SK-N-MC (cell line): ENCODE results near the gene KCNMA1.

Experiments
- EZH2 ChIP-seq: fragments of 200-600 bp; sonication (generic); IDR thresholded peaks from one replicate; pipeline ENCODE4 v1.6.1; 2017; ENCODE audit warnings: antibody characterized with exemption
- FOXP2 ChIP-seq: optimal IDR thresholded peaks from 2 replicates; pipeline ENCODE3; 2011; ENCODE audit warnings: mild to moderate bottlenecking, moderate library complexity; ENCODE audit not compliant: insufficient read depth; ENCODE audit errors: extremely low read length, control extremely low read depth
- POLR2AphosphoS5 ChIP-seq: IDR thresholded peaks from 2 replicates; pipeline ENCODE4 v1.6.1; 2012; ENCODE audit warnings: mild to moderate bottlenecking, low read depth, low read length, borderline replicate concordance

DNA sequence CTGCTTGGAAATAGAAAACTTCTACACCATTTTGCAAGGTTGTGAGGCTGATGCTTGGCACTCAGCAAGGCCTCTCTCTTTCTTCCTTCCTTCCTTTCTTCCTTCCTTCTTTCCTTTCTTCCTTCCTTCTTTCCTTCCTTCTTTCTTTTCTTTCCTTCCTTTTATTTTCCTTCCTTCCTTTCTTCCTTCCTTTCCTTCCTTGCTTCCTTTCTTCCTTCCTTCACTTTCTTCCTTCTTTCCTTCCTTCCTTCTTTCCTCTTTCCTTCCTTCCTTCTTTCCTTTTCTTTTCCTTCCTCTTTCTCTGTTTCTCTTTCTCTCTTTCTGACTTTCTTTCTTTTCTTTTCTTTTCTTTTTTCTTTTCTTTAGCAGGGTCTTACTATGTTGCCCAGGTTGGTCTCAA, 460.4 kb downstream of the KCNMA1 start:
- no peak for TF ChIP-seq POLR2AphosphoS5
- no peak for TF ChIP-seq EZH2
- TF ChIP-seq FOXP2, result no peak
